Measurements from ENCODE around the gene FBF1.
A peak's percentile ranks its signal among the peaks of the same experiment; 100 is the strongest.

Gene FBF1

DNA sequence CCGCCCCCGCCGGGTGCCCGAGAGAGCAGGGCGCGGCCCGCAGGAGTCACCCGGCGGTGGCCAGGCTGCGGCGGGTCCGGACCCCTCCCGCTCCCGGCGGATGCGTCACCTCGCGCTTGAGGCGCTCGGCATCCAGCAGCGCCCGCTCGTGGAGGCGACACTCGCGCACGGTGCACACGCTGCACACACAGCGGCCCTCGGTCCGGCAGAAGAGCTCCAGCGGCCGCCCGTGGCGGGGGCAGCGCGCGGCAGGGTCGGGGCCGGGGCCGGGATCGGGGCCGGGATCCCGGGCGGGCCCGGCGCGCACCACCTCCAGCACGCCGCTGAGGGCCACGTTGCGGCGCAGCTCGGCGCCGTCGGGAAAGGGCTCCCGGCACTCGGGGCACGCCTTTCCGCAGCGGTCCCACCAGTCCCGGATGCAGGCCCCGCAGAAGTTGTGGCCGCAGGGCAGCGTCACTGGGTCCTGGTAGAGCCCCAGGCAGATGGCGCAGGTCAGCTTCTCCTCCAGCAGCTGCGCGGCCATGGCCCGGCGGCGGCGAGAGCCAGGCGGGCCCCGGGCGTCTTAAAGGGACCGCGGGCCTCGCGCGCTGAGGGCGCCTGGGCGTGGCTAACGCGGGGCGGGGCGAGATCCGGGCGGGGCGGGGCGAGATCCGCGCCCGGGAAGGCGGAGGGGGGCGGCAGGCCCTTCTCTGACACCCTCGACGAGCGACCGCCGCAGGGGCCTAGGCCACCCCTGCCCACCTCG lies 44.3 kb downstream of the FBF1 start, which contains the start of gene TRIM65 (continued):
- TF ChIP-seq TRIM28 (IDR thresholded peaks at IDR 0.05; ENCODE audit: borderline replicate concordance, low read length) (no peak), ZNF133 (tag by site-specific recombination; IDR thresholded peaks at IDR 0.05) (no peak), GLIS2 (tag by site-specific recombination; IDR thresholded peaks at IDR 0.05) (peak; percentile 64), ZSCAN30 (tag by site-specific recombination; IDR thresholded peaks at IDR 0.05) (peak; percentile 54; the same call in 1 of the 2 replicates), ZNF561 (tag by site-specific recombination; IDR thresholded peaks at IDR 0.05; ENCODE audit: borderline replicate concordance) (0 out of 2 replicates have a peak, but pooled peaks have one; percentile 19), ZSCAN5A (tag by site-specific recombination; IDR thresholded peaks at IDR 0.05) (peak; percentile 69), SCRT1 (tag by site-specific recombination; IDR thresholded peaks at IDR 0.05; ENCODE audit: borderline replicate concordance) (no peak), ZNF335 (tag by site-specific recombination; conservative IDR thresholded peaks at IDR 0.05) (peak; percentile 88), ZNF18 (tag by site-specific recombination; IDR thresholded peaks at IDR 0.05) (no peak), ZNF146 (tag by site-specific recombination; IDR thresholded peaks at IDR 0.05) (no peak), KLF17 (tag by site-specific recombination; IDR thresholded peaks at IDR 0.05) (0 out of 2 replicates have a peak, but pooled peaks have one; percentile 33), ZNF664 (tag by site-specific recombination; IDR thresholded peaks at IDR 0.05) (no peak), ZNF48 (tag by site-specific recombination; IDR thresholded peaks at IDR 0.05) (no peak), ZFP69B (tag by site-specific recombination; IDR thresholded peaks at IDR 0.05) (peak; percentile 83), ZNF211 (tag by site-specific recombination; IDR thresholded peaks at IDR 0.05; ENCODE audit: low read depth) (no peak), KLF1 (tag by site-specific recombination; IDR thresholded peaks at IDR 0.05) (peak; percentile 67), YY1 (tag by site-specific recombination; IDR thresholded peaks at IDR 0.05) (peak; percentile 85), ZNF121 (tag by site-specific recombination; IDR thresholded peaks at IDR 0.05) (no peak)
- TF ChIP-seq, protein P1, sequence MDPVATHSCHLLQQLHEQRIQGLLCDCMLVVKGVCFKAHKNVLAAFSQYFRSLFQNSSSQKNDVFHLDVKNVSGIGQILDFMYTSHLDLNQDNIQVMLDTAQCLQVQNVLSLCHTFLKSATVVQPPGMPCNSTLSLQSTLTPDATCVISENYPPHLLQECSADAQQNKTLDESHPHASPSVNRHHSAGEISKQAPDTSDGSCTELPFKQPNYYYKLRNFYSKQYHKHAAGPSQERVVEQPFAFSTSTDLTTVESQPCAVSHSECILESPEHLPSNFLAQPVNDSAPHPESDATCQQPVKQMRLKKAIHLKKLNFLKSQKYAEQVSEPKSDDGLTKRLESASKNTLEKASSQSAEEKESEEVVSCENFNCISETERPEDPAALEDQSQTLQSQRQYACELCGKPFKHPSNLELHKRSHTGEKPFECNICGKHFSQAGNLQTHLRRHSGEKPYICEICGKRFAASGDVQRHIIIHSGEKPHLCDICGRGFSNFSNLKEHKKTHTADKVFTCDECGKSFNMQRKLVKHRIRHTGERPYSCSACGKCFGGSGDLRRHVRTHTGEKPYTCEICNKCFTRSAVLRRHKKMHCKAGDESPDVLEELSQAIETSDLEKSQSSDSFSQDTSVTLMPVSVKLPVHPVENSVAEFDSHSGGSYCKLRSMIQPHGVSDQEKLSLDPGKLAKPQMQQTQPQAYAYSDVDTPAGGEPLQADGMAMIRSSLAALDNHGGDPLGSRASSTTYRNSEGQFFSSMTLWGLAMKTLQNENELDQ (tag by site-specific recombination; IDR thresholded peaks at IDR 0.05; ENCODE audit: low read depth), result no peak
- TF ChIP-seq, protein P2, sequence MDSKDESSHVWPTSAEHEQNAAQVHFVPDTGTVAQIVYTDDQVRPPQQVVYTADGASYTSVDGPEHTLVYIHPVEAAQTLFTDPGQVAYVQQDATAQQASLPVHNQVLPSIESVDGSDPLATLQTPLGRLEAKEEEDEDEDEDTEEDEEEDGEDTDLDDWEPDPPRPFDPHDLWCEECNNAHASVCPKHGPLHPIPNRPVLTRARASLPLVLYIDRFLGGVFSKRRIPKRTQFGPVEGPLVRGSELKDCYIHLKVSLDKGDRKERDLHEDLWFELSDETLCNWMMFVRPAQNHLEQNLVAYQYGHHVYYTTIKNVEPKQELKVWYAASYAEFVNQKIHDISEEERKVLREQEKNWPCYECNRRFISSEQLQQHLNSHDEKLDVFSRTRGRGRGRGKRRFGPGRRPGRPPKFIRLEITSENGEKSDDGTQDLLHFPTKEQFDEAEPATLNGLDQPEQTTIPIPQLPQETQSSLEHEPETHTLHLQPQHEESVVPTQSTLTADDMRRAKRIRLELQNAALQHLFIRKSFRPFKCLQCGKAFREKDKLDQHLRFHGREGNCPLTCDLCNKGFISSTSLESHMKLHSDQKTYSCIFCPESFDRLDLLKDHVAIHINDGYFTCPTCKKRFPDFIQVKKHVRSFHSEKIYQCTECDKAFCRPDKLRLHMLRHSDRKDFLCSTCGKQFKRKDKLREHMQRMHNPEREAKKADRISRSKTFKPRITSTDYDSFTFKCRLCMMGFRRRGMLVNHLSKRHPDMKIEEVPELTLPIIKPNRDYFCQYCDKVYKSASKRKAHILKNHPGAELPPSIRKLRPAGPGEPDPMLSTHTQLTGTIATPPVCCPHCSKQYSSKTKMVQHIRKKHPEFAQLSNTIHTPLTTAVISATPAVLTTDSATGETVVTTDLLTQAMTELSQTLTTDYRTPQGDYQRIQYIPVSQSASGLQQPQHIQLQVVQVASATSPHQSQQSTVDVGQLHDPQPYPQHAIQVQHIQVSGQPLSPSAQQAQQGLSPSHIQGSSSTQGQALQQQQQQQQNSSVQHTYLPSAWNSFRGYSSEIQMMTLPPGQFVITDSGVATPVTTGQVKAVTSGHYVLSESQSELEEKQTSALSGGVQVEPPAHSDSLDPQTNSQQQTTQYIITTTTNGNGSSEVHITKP (tag by site-specific recombination; IDR thresholded peaks at IDR 0.05), result 0 out of 2 replicates have a peak, but pooled peaks have one; percentile 4

Data from HEK293 (cell line).